ENCODE results near the gene SLC38A1.

SLC38A1 gene

DNA sequence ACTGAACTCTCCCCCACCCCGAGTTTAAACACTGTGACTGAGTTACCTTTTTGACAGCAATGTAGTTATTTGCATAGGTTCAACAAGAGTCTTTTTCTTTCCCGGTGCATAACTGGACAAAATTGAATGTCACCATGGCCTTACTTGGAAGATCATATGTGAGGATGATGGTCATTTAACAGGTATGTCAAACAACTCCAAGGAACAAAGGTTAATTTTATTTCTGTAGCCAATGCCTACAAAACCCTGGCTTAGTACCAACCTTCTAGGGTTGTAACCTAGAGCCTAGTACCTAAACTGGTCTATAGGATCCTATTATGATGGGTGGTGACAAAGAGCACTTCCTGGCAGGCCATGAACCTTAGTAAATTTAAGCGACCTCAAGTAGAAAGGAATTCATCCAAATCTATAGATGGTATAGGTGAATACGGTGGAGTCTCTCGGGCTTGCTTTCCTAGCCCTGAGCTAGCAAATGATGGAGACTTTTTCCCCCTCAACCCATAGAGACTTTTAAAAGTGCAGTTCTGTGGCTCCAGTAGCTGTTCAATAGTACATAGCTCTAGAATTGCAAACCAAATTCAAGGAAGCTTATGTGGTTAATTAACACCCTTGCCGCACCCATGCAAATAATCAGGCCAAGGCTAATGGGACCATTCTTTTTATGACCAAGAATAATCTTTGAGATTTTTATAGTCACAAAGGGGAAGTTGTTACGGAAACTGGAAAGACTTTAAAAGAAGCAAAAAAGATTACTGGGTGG is 89.0 kb downstream of the SLC38A1 start (continued):
- TF ChIP-seq, protein P1, sequence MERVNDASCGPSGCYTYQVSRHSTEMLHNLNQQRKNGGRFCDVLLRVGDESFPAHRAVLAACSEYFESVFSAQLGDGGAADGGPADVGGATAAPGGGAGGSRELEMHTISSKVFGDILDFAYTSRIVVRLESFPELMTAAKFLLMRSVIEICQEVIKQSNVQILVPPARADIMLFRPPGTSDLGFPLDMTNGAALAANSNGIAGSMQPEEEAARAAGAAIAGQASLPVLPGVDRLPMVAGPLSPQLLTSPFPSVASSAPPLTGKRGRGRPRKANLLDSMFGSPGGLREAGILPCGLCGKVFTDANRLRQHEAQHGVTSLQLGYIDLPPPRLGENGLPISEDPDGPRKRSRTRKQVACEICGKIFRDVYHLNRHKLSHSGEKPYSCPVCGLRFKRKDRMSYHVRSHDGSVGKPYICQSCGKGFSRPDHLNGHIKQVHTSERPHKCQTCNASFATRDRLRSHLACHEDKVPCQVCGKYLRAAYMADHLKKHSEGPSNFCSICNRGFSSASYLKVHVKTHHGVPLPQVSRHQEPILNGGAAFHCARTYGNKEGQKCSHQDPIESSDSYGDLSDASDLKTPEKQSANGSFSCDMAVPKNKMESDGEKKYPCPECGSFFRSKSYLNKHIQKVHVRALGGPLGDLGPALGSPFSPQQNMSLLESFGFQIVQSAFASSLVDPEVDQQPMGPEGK (CRISPR knock-in tag; IDR thresholded peaks at IDR 0.05; ENCODE audit: borderline replicate concordance), result no peak
- no peak for TF ChIP-seq ARNTL (CRISPR knock-in tag; IDR thresholded peaks at IDR 0.05; ENCODE audit: borderline replicate concordance, low read depth)

DNA sequence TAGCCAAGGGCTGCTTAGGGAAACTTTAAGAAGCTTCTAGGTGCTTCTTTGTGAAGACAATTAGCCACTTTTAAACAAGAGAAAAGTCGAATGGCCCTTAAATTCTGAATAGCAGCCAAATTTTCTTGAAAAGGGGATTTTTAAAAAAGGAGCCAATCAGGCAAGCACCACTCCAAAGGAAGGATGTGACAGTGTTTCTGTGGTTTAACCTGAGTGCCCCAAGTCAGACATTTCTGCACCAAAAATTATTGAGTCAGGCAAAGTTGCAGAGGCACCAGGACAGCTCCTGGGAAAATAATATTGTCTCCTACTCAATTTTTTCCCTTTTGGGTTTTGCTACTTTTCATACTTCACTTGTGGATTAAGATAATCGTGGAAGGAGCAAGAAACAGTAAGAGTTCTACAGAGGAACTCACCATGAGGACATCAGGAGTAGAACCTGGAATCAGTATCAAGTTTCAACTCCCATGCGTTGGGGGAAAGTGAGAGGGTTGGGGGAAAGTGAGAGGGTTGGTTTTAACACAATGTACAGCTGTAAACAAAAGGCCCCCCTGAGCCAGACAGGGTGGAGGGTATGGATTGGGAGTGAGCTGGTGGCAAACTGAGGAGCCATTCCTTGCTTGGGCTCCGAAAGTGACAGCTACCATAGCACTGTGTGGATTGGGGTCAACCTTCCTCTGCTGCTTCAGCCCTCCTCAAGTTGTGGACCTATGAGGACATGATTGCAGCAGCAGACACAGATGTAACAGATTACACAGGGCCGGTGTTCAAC is 90.8 kb downstream of the SLC38A1 start:
- ATAC-seq, result no peak
- TF ChIP-seq GLIS3 (CRISPR knock-in tag; IDR thresholded peaks at IDR 0.05) (no peak), ESRRG (CRISPR knock-in tag; IDR thresholded peaks at IDR 0.05) (no peak), OSR1 (CRISPR knock-in tag; IDR thresholded peaks at IDR 0.05) (no peak), ZFP3 (CRISPR knock-in tag; IDR thresholded peaks at IDR 0.05) (no peak), ISL1 (CRISPR knock-in tag; IDR thresholded peaks at IDR 0.05) (no peak), SNAI2 (CRISPR knock-in tag; IDR thresholded peaks at IDR 0.05) (no peak), ZNF70 (CRISPR knock-in tag; IDR thresholded peaks at IDR 0.05) (no peak), ZC3H10 (CRISPR knock-in tag; IDR thresholded peaks at IDR 0.05) (no peak), TOX (CRISPR knock-in tag; IDR thresholded peaks at IDR 0.05; ENCODE audit: borderline replicate concordance) (no peak), BACH2 (CRISPR knock-in tag; IDR thresholded peaks at IDR 0.05; ENCODE audit: borderline replicate concordance) (no peak), PPARA (CRISPR knock-in tag; IDR thresholded peaks at IDR 0.05; ENCODE audit: borderline replicate concordance) (no peak)
- TF ChIP-seq, protein P2, sequence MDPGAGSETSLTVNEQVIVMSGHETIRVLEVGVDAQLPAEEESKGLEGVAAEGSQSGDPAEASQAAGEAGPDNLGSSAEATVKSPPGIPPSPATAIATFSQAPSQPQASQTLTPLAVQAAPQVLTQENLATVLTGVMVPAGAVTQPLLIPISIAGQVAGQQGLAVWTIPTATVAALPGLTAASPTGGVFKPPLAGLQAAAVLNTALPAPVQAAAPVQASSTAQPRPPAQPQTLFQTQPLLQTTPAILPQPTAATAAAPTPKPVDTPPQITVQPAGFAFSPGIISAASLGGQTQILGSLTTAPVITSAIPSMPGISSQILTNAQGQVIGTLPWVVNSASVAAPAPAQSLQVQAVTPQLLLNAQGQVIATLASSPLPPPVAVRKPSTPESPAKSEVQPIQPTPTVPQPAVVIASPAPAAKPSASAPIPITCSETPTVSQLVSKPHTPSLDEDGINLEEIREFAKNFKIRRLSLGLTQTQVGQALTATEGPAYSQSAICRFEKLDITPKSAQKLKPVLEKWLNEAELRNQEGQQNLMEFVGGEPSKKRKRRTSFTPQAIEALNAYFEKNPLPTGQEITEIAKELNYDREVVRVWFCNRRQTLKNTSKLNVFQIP (CRISPR knock-in tag; IDR thresholded peaks at IDR 0.05; ENCODE audit: borderline replicate concordance, low read depth), result no peak
- TF ChIP-seq, protein P3, sequence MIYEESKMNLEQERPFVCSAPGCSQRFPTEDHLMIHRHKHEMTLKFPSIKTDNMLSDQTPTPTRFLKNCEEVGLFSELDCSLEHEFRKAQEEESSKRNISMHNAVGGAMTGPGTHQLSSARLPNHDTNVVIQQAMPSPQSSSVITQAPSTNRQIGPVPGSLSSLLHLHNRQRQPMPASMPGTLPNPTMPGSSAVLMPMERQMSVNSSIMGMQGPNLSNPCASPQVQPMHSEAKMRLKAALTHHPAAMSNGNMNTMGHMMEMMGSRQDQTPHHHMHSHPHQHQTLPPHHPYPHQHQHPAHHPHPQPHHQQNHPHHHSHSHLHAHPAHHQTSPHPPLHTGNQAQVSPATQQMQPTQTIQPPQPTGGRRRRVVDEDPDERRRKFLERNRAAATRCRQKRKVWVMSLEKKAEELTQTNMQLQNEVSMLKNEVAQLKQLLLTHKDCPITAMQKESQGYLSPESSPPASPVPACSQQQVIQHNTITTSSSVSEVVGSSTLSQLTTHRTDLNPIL (CRISPR knock-in tag; IDR thresholded peaks at IDR 0.05; ENCODE audit: low read depth), result no peak
- TF ChIP-seq, protein P1 (CRISPR knock-in tag; IDR thresholded peaks at IDR 0.05; ENCODE audit: borderline replicate concordance), result no peak

DNA sequence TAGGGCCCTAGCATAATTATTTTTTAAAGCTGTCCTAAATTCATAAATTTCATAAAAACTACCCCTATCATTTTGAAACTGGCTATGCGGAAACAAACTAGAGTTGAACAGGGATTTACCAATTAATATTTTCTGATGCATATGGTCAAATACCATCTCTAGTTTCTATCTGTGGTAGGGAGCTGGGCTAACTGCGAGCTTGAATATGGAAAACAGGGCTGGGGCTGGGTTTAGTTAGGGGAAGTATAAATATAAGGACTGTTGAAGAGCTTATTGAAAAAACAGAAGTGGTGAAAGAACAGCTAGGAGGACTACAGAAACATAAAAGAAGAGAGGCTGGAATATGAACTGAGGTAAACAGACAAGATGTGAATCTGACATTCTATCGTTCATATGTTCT is 91.8 kb downstream of the SLC38A1 start:
- TF ChIP-seq ISL1 (CRISPR knock-in tag; IDR thresholded peaks at IDR 0.05), result no peak
- no peak for TF ChIP-seq ZNF70 (CRISPR knock-in tag; IDR thresholded peaks at IDR 0.05)
- TF ChIP-seq, protein P1 (CRISPR knock-in tag; IDR thresholded peaks at IDR 0.05; ENCODE audit: borderline replicate concordance), result no peak
- no peak for TF ChIP-seq CSDC2 (CRISPR knock-in tag; IDR thresholded peaks at IDR 0.05)
- TF ChIP-seq SNAI2 (CRISPR knock-in tag; IDR thresholded peaks at IDR 0.05), result no peak
- TF ChIP-seq, protein P4, sequence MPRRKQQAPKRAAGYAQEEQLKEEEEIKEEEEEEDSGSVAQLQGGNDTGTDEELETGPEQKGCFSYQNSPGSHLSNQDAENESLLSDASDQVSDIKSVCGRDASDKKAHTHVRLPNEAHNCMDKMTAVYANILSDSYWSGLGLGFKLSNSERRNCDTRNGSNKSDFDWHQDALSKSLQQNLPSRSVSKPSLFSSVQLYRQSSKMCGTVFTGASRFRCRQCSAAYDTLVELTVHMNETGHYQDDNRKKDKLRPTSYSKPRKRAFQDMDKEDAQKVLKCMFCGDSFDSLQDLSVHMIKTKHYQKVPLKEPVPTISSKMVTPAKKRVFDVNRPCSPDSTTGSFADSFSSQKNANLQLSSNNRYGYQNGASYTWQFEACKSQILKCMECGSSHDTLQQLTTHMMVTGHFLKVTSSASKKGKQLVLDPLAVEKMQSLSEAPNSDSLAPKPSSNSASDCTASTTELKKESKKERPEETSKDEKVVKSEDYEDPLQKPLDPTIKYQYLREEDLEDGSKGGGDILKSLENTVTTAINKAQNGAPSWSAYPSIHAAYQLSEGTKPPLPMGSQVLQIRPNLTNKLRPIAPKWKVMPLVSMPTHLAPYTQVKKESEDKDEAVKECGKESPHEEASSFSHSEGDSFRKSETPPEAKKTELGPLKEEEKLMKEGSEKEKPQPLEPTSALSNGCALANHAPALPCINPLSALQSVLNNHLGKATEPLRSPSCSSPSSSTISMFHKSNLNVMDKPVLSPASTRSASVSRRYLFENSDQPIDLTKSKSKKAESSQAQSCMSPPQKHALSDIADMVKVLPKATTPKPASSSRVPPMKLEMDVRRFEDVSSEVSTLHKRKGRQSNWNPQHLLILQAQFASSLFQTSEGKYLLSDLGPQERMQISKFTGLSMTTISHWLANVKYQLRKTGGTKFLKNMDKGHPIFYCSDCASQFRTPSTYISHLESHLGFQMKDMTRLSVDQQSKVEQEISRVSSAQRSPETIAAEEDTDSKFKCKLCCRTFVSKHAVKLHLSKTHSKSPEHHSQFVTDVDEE (CRISPR knock-in tag; IDR thresholded peaks at IDR 0.05), result no peak
- TF ChIP-seq ZFP30 (CRISPR knock-in tag; IDR thresholded peaks at IDR 0.05), result no peak
- TF ChIP-seq, protein P3 (CRISPR knock-in tag; IDR thresholded peaks at IDR 0.05; ENCODE audit: low read depth), result no peak
- TF ChIP-seq OSR1 (CRISPR knock-in tag; IDR thresholded peaks at IDR 0.05), result no peak
- TF ChIP-seq TCF4 (CRISPR knock-in tag; IDR thresholded peaks at IDR 0.05; ENCODE audit: borderline replicate concordance), result no peak
- TF ChIP-seq GLIS3 (CRISPR knock-in tag; IDR thresholded peaks at IDR 0.05), result no peak
- no peak for TF ChIP-seq RARB (CRISPR knock-in tag; IDR thresholded peaks at IDR 0.05)
- no peak for TF ChIP-seq ZNF565 (CRISPR knock-in tag; conservative IDR thresholded peaks at IDR 0.05; ENCODE audit: low read depth)
- no peak for TF ChIP-seq BACH2 (CRISPR knock-in tag; IDR thresholded peaks at IDR 0.05; ENCODE audit: borderline replicate concordance)
- no peak for TF ChIP-seq PPARA (CRISPR knock-in tag; IDR thresholded peaks at IDR 0.05; ENCODE audit: borderline replicate concordance)
- TF ChIP-seq ZFP3 (CRISPR knock-in tag; IDR thresholded peaks at IDR 0.05), result no peak
- TF ChIP-seq ESRRG (CRISPR knock-in tag; IDR thresholded peaks at IDR 0.05), result no peak
- TF ChIP-seq ARNTL (CRISPR knock-in tag; IDR thresholded peaks at IDR 0.05; ENCODE audit: borderline replicate concordance, low read depth), result no peak
- no peak for ATAC-seq
